AG04450 (cell line): ENCODE data around the gene CAND2. TPM values are rescaled to one million over a fixed set of nuclear protein-coding genes. Genes with fewer than 3 reads are reported as not detected.

Source experiments
- CTCF ChIA-PET: fragments of 300-600, 350-600 bp; formaldehyde crosslinking; extraction: SDS; loops from one replicate; lab custom pipeline; 2022; ENCODE audit warnings: antibody characterized with exemption, inconsistent platforms; lab: Charles Lee
- POLR2A ChIA-PET: fragments of 350-600 bp; formaldehyde crosslinking; extraction: SDS; loops from one replicate; lab custom pipeline; 2021; ENCODE audit warnings: antibody characterized with exemption, inconsistent platforms; lab: Yijun Ruan, JAX
- DNase-seq: peaks from one replicate; pipeline ENCODE4 v3.0.0-alpha.2; 2011; ENCODE audit warnings: low read depth, low spot score
- H3K27ac ChIP-seq: one replicate; pipeline ENCODE4 v1.5.1; 2012; ENCODE audit warnings: low read depth, low read length, control low read depth
- H3K27me3 ChIP-seq: one replicate; pipeline ENCODE4 v1.6.0; 2012; ENCODE audit warnings: low read length; ENCODE audit not compliant: control insufficient read depth, insufficient read depth
- H3K4me3 ChIP-seq: 2 replicates; pipeline ENCODE4 v1.5.1; 2011; ENCODE audit warnings: mild to moderate bottlenecking, low read depth, low read length, control low read depth
- H3K9me3 ChIP-seq: 2 replicates; pipeline ENCODE4 v1.5.1; 2012; ENCODE audit warnings: low read length; ENCODE audit not compliant: control insufficient read depth, insufficient read depth
- CTCF ChIP-seq: IDR thresholded peaks from 2 replicates; pipeline ENCODE4 v1.5.1; 2011; ENCODE audit warnings: low read depth, low read length, control low read depth, inconsistent platforms
- polyA plus RNA-seq: library from polyadenylated mRNA; depleted of rRNA; stranded (reverse); fragments of >200 nt; gene quantifications from 2 replicates; pipeline ENCODE4 v1.2.3, GENCODE V29; 2011

The CAND2 gene
- polyA plus RNA-seq, 1 experiment, result 5.8 TPM

- CTCF ChIA-PET, result interaction anchor here (0.5 to 2.1 kb wide), 3 partner anchors 10 to 21 kb away, joined by 3 to 11 read pairs (median 5); no protein-coding TSS in a partner anchor
- Histone ChIP-seq H3K27ac (no peak overlapping the region), H3K27me3 (no peaks in the 10 kb centered on the region), H3K4me3 (no peak overlapping the region), H3K9me3 (no peaks in the 10 kb centered on the region; the same call in 1 of the 2 replicates)
- DNase-seq, result no peak
- POLR2A ChIA-PET, result interaction anchor here (1.0 kb wide), 1 partner anchor 10 kb away, joined by 3 read pairs; no protein-coding TSS in a partner anchor
- no peak for TF ChIP-seq CTCF
These were observed 3.3 kb downstream of the CAND2 start for GRCh38 chr3:12799525-12800440.

- no peaks in the 10 kb centered on the region for H3K27me3 ChIP-seq
- no peak overlapping the region for H3K4me3 ChIP-seq
- ChIA-PET CTCF (no interaction called here), POLR2A (no interaction called here)
- no peaks in the 10 kb centered on the region; the same call in 1 of the 2 replicates for H3K9me3 ChIP-seq
- no peak for TF ChIP-seq CTCF
- DNase-seq, result no peak
- no peak overlapping the region for H3K27ac ChIP-seq
These were observed 6.9 kb downstream of the CAND2 start for GRCh38 chr3:12803371-12803770.

GRCh38 chr3:12807066-12807465 lies 10.6 kb downstream of the CAND2 start:
- H3K27ac ChIP-seq, result no peak overlapping the region
- CTCF ChIA-PET, result interaction anchor here (0.5 to 4.0 kb wide), 2 partner anchors 11 to 327 kb away, joined by 8 to 24 read pairs; partner anchors contain the start of gene CAND2
- H3K27me3 ChIP-seq, result no peaks in the 10 kb centered on the region
- 0 out of 2 replicates have a peak, but pooled peaks have one; percentile 8 for TF ChIP-seq CTCF
- POLR2A ChIA-PET, result interaction anchor here (0.7 kb wide), 1 partner anchor 1472 kb away, joined by 3 read pairs; no protein-coding TSS in a partner anchor
- no peak overlapping the region for H3K4me3 ChIP-seq
- DNase-seq, result no peak
- H3K9me3 ChIP-seq, result no peaks in the 10 kb centered on the region; the same call in 1 of the 2 replicates

GRCh38 chr3:12807601-12808359 lies 11.3 kb downstream of the CAND2 start:
- CTCF ChIA-PET, result interaction anchor here (0.5 to 4.0 kb wide), 2 partner anchors 12 to 328 kb away, joined by 8 to 24 read pairs; partner anchors contain the start of gene CAND2
- no peak for DNase-seq
- H3K4me3 ChIP-seq, result no peak overlapping the region
- H3K9me3 ChIP-seq, result no peaks in the 10 kb centered on the region; the same call in 1 of the 2 replicates
- H3K27me3 ChIP-seq, result no peaks in the 10 kb centered on the region
- peak overlapping the region; percentile 11 for H3K27ac ChIP-seq
- TF ChIP-seq CTCF, result no peak
- POLR2A ChIA-PET, result interaction anchor here (0.7 kb wide), 1 partner anchor 1471 kb away, joined by 3 read pairs; no protein-coding TSS in a partner anchor
